HG03432 (cell line): ENCODE measurements around the gene RGL4.

Experiments used
- ATAC-seq: cut with Tn5 transposase; IDR thresholded peaks from one replicate; pipeline ENCODE4 v1.9.1; 2021; ENCODE audit warnings: mild to moderate bottlenecking, moderate library complexity; ENCODE audit not compliant: unreplicated experiment

The RGL4 gene

GRCh38 chr22:23678133-23678532 lies 12.7 kb upstream of the RGL4 start:
- no peak for ATAC-seq

GRCh38 chr22:23681026-23681809 lies 9.6 kb upstream of the RGL4 start:
- ATAC-seq = no peak

GRCh38 chr22:23682077-23682476 lies 8.7 kb upstream of the RGL4 start:
- ATAC-seq = no peak

GRCh38 chr22:23682827-23683355 lies 7.9 kb upstream of the RGL4 start:
- no peak for ATAC-seq

- no peak for ATAC-seq
Measured at GRCh38 chr22:23683545-23683944, 7.3 kb upstream of the RGL4 start.

GRCh38 chr22:23684026-23684425 lies 6.8 kb upstream of the RGL4 start:
- no peak for ATAC-seq

- no peak for ATAC-seq
Measured at GRCh38 chr22:23684561-23685031, 6.2 kb upstream of the RGL4 start.

GRCh38 chr22:23685205-23685784 lies 5.5 kb upstream of the RGL4 start:
- ATAC-seq = no peak

- ATAC-seq = no peak
Measured at GRCh38 chr22:23686416-23687024, 4.3 kb upstream of the RGL4 start.

GRCh38 chr22:23688121-23688520 lies 2.7 kb upstream of the RGL4 start:
- ATAC-seq = no peak

GRCh38 chr22:23688571-23688970 lies 2.2 kb upstream of the RGL4 start:
- ATAC-seq = no peak

- ATAC-seq = no peak
Measured at GRCh38 chr22:23689414-23689813, 1.4 kb upstream of the RGL4 start.

GRCh38 chr22:23691748-23692423 lies 1.1 kb downstream of the RGL4 start:
- no peak for ATAC-seq

- no peak for ATAC-seq
Measured at GRCh38 chr22:23692598-23693291, 1.9 kb downstream of the RGL4 start.

GRCh38 chr22:23693979-23694680 lies 3.3 kb downstream of the RGL4 start:
- no peak for ATAC-seq

GRCh38 chr22:23695141-23695540 lies 4.3 kb downstream of the RGL4 start:
- ATAC-seq = no peak

GRCh38 chr22:23695571-23696325 lies 4.9 kb downstream of the RGL4 start:
- ATAC-seq = no peak

- peak; percentile 87 for ATAC-seq
Measured at GRCh38 chr22:23696326-23696851, 5.6 kb downstream of the RGL4 start.
